HG03135 (cell line): ENCODE results near the gene MYH7.
"Not testable (repeated sequence)": the region's sequence is repeated elsewhere in the genome, so short reads cannot be mapped to it uniquely, and the experiment has no call there.

Experiments used
- ATAC-seq: cut with Tn5 transposase; IDR thresholded peaks from one replicate; pipeline ENCODE4 v1.9.1; 2021; ENCODE audit warnings: mild to moderate bottlenecking, moderate library complexity; ENCODE audit not compliant: unreplicated experiment

The MYH7 gene

DNA sequence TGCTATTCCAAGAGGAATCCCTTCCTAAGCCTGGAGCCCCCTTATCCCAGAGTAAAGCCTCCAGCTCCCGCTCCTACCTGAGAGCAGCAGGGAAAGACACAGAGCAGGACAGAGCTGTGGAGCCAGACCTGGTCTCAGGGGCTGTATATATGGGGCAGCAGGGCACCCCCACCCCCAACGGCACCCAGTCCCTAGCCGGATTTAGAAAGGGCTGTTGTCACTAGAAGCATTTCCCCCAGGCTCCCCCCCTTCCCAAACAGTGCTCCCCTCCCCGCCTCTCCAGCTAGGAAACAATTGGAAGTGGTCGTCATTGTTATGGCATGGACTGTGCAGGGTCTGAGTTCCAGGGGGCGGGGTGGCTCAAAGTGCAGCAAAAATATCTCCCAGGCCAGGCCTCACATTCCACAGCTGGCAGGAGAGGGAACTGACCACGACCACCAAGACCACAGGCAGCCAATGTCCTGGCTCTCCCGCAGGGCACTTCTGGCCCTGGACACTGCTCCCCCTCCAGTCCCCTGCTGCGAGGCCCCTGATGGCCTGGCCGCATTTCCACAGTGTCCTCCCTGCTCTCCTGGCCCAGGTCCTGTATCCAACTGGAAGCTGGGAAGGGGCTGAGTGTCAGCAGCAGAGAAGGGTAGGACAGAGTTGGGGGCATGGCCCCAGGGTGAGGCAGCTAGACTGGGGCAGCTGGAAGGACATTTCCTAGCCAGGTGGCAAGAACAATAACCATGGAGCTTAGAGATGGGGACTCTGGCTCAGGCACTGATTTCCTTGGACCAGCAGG lies at the start of gene MYH7:
MYH7 (minus strand) TSS at position 118 of the 784 bp plus-strand sequence. CDS start 1,928 bp downstream, outside the sequence.
- no peak for ATAC-seq

DNA sequence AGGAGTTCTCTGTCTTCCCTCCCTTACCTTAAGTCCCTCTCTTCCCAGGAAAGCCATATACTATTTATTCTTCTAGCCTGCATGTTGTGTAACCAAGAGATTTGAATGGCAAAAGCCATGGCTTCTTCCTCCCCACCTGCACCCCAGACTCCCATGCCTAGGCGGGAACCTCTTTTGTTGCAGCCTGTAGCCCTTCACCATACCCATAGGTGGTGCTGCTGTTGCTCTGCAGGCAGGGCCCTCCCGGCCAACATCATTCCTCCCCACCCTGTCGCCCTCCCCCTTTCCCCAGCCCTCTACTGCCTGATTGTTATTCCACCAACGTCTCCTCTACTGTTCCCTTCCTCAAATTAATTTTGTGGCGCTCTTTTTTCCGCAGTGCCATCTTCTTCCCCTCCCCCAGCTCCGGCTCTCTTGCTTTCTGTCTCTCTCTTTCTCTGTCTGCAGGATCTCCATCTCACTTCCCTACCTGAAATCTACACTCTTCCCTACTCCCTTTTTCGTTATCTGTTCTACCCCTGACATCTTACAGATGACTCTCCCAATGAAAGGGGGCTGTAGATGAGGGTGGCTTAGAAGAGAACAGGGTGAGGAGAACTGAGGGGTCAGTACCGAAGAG lies 47.9 kb upstream of the MYH7 start:
- ATAC-seq = no peak

DNA sequence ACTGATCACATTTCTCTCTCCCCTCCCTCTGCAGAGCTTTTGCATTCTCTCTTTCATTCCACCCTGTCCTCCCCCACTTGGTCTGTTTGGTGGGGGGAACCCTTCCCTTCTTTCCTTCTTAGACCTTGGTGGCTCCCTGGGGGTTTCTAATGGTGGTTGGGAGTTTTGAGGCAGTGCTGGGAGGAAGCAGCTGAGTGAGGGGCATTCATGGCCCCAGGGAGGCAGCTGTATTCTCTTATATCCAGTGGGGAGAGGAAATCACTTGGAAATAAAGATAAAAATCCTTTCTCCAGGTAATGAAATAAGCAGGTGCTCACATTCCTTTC lies 47.3 kb upstream of the MYH7 start:
- ATAC-seq = no peak

DNA sequence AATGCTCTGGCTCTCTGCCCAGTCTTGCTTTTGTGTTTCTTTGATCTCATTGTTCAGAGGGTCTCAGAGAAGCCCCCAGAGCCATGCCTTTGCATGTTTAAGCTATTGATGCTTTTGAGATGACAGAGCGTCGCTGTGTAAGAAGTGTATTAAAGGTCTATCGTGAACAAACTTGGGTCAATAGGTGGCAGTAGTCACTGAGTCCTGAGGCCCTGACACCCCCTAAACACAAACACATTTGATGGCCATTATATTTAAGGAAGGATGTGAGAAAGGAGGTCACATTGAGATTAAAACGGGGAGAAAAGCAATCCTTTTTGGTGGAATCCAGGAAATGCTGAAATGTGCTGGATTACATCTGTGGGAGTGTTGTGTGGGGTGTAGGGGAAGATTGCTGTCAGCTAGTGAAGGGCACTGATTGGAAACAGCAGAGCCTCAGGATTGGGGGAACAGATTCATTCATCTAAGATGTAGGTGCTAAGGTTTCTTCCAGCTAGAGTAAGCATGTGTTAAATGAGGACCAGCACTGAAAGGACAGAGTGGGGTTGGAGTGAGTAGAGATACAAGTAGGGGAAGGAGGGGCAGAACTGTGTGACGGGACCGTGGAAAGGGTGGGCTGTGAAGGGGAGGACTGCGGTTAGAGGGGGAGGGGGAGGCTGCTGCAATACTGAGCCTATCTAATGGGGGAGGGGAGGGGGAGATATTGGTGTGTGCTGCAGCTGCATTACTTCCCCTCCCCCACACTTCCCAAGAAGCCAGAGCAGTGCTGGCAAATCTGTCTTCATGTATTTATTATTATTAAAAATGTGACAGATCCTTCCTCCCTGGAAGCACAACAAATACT lies 46.7 kb upstream of the MYH7 start:
- ATAC-seq = no peak

DNA sequence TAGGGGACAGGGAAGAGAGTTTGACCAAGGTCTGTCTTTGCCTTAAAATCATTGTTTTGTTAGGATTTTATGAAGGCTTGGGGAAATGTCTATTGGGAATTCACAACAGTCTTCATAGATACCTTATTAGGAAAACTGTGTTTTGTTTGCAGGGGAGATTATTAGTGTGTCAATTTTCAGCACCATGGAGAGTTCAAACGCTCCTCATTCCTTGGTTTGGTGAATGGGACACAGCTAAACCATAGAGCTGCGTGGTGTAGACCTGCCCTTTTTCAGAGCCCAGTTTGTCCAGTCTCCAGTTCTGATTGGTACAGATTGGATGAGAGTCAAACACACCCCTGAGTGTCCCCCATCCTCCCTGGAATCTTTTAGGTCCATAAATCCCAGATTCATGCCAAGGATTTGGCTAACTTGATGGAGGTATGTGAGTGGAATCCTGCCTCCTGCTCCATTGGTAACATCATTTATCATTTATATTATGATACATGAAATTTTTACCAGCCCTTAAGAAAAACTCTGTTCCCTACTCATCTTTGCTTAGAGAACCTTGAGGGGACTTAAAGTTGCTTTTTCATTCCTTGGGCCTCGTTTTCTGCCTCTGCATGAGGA lies 46.0 kb upstream of the MYH7 start:
- no peak for ATAC-seq

DNA sequence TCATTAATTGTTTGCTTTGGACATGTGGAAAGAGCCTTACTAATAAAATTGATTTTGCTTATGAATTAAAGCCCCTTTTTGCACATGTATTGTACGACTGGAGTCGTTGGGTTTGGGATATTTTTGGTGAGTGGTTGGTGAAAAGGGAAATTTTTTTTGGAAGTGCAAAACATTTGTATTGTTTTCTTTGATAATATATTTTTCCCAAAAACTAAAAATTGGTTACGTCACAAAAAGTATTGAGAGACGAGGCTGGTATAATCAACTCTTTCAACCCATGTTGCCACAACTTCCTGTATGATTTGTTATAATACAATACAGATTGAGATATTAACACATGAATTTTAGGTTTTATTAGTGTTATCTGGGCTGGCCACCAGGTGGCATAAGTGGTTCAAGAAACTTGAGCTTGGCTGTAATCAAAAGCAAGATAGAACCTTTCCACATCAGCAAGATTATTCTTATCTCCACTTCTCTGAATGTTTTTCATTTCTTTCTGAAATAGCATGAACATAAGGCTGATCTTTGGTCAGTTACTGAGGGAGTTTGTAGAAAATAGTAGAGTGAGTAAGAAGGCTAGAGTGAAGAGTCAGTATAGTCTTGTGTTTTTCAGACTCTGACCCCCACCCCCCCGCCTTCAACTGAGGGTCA lies 42.8 kb upstream of the MYH7 start:
- no peak for ATAC-seq

DNA sequence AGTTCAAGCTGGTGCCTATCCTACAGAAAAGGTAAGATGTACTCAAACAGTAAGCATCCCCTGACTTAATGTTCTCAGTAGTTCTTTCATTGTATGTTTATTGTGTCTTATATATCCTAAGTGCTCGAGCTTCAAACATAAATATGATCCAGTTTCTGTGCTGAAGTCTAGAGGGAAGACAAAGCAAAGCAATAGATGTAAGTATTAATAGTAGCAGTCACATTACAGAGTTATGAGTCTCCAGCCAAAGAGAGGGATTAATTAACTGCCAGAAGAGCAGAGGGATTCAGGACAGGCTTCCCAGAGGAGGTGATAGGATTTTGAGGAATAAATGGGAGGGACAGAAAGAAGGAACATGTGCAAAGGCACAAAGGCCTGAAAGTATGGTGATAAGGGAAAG lies 35.5 kb upstream of the MYH7 start:
- ATAC-seq = no peak

DNA sequence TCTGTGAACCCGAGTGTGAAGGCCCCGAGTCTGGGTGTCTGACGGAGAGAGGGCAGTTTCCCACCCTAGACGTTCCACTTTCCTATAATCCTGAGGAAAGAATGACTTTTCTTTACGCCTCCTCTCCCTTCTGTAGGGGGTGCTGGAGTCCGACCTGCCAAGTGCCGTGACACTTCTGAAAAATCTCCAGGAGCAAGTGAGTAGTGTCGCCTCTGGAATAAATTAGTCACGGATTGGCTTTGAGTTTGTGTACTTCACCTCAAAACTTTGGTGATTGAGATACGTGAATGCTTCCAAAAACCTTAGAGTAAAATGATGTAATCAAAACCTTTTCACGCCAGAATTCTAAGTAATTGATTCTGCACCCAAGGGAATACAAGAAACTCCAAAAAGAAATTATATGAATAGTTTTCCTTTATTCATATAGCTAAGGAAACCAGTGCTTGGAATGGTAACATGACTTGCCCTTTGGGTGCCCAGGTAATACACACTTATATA lies 34.5 kb upstream of the MYH7 start:
- ATAC-seq = peak; percentile 10

DNA sequence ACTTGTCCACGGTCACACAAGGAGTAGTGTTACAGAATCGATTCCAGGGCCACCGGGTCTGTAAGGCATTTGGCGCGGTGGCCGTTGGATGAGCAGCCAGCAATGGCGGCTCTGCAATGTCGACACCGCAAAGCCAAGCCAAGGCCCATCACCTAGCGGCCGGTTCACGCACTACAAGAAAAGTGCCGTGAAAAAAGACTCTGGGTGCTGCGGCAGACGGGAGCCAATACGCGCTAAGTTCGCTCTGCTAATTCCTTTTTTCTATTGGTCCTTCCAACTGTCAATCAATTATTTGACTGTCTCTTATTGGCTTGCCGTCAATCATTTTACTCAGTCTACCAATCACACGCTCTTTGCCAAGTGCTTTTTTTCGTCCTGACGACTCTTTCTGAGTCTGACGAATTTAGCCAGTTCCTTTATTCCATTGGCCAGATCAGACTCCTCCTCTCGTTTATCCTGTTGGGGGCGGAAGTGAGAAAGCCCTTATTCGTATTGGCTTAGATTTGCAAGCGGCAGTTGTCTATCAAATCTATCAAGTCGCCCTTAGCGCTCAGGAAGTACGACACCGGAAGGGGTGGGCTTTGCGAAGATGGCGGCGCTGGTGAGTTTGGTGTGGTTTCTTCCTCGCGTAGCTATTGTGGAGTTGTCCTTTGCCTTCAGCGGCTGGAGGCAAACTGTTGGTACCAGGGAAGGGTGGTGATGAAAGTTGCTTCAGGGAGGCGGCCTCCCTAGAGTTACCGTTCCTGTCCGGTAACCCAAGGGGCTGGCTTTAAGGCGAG lies 33.9 kb upstream of the MYH7 start, which contains the start of gene NGDN:
NGDN (plus strand) TSS at position 577 of the 779 bp plus-strand sequence; CDS start at position 590, 13 bp downstream.
- peak; percentile 95 for ATAC-seq

DNA sequence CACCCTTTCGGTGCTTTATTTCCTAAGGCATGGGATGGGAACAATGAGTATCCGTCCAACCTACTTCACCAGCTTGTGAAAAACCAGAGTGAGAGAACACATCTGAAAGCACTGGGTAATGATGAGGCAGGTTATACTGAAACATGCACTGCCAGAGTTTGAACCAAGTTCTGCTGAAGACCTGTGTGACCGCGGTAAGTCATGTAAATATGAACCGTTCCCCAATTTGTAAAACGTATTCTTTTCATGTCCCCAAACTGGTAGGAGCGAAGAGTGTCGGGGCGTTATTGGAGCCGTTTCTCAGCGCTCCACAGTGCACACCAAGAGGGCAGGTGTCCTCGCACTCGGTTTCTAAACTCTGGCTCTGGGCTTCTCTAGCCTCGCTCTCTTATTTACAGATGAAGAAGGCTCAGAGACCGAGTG lies 33.3 kb upstream of the MYH7 start:
- ATAC-seq = no peak

DNA sequence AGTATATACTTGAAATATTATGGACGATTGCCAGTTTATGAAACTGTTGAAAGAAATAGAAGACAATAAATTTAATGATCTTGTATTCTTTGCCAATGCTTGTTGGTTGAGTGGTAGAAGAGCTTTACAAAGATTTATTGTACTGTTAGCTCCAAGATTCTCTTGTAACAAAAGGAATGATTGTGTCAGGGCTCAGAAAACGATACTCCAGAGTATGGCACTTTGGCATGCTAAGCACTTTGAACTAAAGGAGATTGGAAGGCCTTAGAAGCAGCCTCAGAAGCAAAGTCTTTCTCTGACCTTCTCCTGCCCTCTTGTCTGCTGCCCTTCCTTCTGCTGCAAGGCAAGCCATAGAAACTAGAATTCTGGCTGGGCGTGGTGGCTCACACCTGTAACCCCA lies 29.8 kb upstream of the MYH7 start:
- ATAC-seq = no peak

DNA sequence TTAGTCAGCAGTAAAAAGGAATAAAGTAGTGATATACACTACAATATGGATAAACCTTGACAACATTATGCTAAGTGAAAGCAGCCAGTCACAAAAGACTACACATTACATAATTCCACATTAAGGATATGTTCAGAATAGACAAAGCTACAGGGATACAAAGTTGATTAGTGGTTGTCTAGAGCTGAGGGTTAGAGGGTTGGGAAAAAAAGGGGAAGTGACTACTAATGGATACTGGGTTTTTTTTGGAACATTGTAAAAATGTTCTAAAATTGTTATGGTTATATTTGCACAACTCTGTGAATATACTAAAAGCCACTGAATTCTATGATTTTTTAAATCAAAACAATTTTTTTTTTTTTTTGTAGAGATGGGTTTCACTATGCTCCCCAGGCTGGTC lies 29.2 kb upstream of the MYH7 start:
- no peak for ATAC-seq

DNA sequence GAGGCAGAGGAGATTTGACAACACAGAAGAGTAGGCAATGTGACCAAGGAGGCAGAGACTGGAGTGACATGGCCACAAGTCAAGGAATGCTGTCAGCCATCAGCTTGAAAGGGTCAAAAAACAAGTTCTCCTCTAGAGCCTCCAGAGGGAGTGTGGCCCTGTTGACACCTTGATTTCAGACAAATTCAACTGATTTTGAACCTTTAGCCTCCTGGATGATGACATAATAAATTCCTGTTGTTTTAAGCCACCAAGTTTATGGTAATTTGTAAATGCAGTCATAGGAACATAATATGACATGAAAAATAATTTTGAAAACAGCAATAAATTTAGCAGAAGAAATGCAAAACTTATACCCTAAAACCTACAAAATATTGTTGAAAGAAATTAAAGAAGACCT lies 25.5 kb upstream of the MYH7 start:
- ATAC-seq = no peak

DNA sequence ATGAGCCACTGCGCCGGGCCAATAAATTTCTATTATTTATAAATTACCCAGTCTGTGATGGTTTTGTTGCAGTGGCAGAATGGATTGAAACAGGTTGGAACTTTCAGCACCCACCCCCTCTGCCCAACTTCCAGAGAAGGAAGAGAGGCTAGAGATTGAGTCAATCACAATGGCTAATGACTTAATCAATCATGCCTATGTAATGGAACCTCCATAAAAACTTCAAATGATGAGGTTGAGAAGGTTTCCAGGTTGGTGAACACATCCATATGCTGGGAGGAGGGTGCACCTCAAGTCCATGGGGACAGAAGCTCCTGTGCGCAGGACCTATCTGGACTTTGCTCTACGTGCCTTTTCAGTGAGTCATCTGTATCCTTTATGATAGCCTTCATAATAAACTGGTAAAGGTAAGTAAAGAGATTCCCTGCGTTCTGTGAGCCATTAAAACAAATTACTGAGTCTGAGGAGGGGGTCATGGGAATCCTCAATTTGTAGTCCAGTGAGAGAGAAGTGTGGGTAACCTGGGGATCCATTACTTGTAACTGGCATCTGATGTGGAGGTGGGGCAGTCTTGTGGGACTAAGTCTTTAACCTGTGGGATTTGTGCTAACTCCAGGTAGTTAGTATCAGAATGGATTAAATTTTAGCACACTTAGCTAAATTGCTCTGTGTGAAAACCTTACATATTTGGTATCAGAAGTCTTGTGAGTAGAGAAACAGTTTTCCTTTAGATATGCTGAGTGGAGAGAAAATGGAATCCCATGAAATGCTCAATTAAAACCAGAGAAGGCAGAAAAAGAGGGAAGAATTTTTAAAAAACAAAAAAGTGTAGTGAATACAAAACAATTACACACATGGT lies 22.4 kb upstream of the MYH7 start:
- ATAC-seq = no peak

DNA sequence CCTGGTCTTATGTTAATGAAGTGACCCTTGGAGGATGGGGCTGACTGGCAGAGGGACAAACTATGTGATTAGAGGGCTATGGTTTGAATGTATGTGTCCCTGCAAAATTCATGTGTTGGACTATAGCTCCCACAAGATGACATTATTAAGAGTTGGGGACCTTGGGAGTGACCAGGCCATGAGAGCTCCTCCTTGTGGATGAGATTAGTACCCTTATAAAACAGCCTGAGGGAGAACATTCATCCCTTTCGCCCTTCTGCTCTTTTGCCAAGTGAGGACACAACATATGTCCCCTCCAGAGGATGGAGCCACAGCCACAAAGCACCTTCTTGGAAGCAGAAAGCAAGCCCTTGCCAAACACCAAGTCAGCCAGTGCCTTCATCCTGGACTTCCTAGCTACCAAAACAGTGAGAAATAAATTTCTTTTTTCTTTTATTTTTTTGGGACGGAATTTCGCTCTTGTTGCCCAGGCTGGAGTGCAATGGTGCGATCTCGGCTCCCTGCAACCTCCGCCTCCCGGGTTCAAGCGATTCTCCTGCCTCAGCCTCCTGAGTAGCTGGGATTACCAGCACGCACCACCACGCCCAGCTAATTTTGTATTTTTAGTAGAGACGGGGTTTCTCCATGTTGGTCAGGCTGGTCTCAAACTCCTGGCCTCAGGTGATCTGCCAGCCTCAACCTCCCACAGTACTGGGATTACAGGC lies 21.6 kb upstream of the MYH7 start:
- not testable (repeated sequence) for ATAC-seq

DNA sequence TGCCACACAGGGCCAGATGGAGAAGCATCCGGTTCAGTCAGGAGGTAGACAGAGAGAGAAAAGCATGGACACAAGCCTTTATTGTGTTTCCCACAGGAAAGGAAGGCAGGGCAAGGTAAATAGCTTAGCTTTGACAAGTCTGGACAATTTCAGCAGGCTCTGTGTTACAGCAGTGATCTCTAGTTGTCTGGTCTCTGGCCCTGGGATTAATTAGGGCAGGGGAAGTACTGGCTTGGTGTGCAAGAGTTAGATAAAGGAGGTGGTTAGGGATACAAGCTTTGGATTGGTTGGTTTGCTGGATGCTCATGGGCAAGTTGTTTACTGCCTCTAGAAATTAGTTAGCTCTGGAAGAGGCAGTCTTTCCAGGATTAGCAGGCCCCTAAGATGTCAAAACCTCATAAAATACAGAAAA lies 19.0 kb upstream of the MYH7 start:
- ATAC-seq = no peak

DNA sequence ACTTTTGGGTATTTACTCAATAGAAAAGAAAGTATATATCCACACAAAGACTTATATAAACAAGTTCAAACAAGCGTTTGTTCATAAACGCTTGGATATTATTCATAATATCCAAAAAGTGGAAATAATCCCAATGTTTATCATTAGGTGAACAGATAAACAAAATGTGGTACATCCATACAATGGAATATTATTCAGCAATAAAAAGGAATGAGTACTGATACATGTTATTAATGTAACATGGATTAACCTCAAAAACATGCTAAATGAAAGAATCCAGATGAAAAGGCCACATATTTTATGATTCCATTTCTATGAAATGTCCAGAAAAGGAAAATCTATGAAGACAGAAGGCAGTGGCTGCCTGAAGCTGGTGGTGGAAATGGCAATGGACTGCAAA lies 16.8 kb upstream of the MYH7 start:
- ATAC-seq = no peak

DNA sequence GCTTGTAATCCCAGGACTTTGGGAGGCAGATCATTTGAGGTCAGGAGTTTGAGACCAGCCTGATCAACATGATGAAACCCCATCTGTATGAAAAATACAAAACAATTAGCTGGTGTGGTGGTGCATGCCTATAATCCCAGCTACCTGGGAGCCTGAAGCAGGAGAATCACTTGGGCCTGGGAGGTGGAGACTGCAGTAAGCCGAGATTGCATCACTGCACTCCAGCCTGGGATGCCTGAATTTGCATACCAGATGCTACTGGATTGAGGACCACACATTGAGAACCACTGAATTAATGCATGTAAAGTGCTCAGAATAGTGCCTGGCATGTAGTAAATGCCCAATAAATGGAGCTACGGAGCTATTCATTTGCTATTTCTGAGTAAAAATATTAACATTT lies 14.9 kb upstream of the MYH7 start:
- ATAC-seq = no peak
